Ishikawa (cell line): ENCODE measurements around the gene RMDN3.

ENCODE experiments used
- CEBPB ChIP-seq: IDR thresholded peaks from 2 replicates; pipeline ENCODE4 v1.6.1; 2012
- MAX ChIP-seq: IDR thresholded peaks from 2 replicates; pipeline ENCODE4 v1.6.1; 2012
- RAD21 ChIP-seq: IDR thresholded peaks from 2 replicates; pipeline ENCODE4 v1.6.1; 2012; ENCODE audit warnings: low read depth
- REST ChIP-seq: IDR thresholded peaks from 2 replicates; pipeline ENCODE4 v1.6.1; 2012; ENCODE audit warnings: low read depth, mild to moderate bottlenecking
- TEAD4 ChIP-seq: IDR thresholded peaks from 2 replicates; pipeline ENCODE4 v1.6.1; 2012
- USF1 ChIP-seq: IDR thresholded peaks from 2 replicates; pipeline ENCODE4 v1.6.1; 2012
- YY1 ChIP-seq: IDR thresholded peaks from 2 replicates; pipeline ENCODE4 v1.6.1; 2012; ENCODE audit warnings: low read depth

- no peak for TF ChIP-seq TEAD4
- no peak for TF ChIP-seq REST
- no peak for TF ChIP-seq CEBPB
- no peak for TF ChIP-seq YY1
- TF ChIP-seq USF1 = no peak
- TF ChIP-seq MAX = no peak
- no peak for TF ChIP-seq RAD21
Observed at GRCh38 chr15:40716165-40716564, 38.9 kb downstream of the RMDN3 start.
